ENCODE results near the gene COL25A1. TPM values are rescaled to one million over a fixed set of nuclear protein-coding genes. Genes with fewer than 3 reads are reported as not detected.

The COL25A1 gene
- total and polyA plus RNA-seq, 2 donors (not counting 3 experiments of a cell fraction or from before 2014, with no cell fraction given), result 0.21 to 3.5 TPM

GRCh38 chr4:109332926-109333464, 30.5 kb upstream of the COL25A1 start:
- Histone ChIP-seq H3K36me3 (ENCODE audit: control insufficient read depth in 2 of 2, extremely low read depth in 1 of 2, insufficient read depth in 2 of 2, low read length in 2 of 2) (no peaks in the 10 kb centered on the region), H2AFZ (ENCODE audit: low read depth, low read length) (no peak overlapping the region), H3K27ac (ENCODE audit: insufficient read depth, low read depth, low read length) (no peak overlapping the region), H3K4me2 (ENCODE audit: insufficient read depth, low read length) (no peak overlapping the region), H3K9ac (replicated peaks; ENCODE audit: extremely low read depth, insufficient read depth, low read length) (no peak overlapping the region), H3K9me1 (replicated peaks; ENCODE audit: control insufficient read depth, extremely low read depth, insufficient read depth, low read length) (no peaks in the 10 kb centered on the region), H3K9me3 (replicated peaks; ENCODE audit: control insufficient read depth, insufficient read depth, low read length) (no peaks in the 10 kb centered on the region), H3K27me3 (ENCODE audit: control insufficient read depth in 2 of 2, insufficient read depth in 2 of 2, low read length in 2 of 2) (no peaks in the 10 kb centered on the region), H3K79me2 (ENCODE audit: control insufficient read depth, insufficient read depth, low read length) (no peaks in the 10 kb centered on the region), H3K4me1 (ENCODE audit: control insufficient read depth, extremely low read depth, insufficient read depth, low read length) (no peaks in the 10 kb centered on the region), H4K20me1 (replicated peaks; ENCODE audit: control insufficient read depth, extremely low read depth, insufficient read depth, low read length) (no peaks in the 10 kb centered on the region), H3K4me3 (replicated peaks in 1 of 3; ENCODE audit: insufficient read depth in 1 of 3, low read depth in 1 of 3, low read length in 3 of 3) (no peak overlapping the region)
- POLR2A ChIA-PET, result no interaction called here
- BruUV-seq (replicated peaks), result no TSS peak
- dilution Hi-C loops (cut with MboI; ENCODE audit: extremely low pct_ligation_motif_present, low sequenced_read_pairs), result no loop called here
- DNase-seq (ENCODE audit: low read depth, low spot score) (no peak), FAIRE-seq (no peak)
- TF ChIP-seq, protein P1, sequence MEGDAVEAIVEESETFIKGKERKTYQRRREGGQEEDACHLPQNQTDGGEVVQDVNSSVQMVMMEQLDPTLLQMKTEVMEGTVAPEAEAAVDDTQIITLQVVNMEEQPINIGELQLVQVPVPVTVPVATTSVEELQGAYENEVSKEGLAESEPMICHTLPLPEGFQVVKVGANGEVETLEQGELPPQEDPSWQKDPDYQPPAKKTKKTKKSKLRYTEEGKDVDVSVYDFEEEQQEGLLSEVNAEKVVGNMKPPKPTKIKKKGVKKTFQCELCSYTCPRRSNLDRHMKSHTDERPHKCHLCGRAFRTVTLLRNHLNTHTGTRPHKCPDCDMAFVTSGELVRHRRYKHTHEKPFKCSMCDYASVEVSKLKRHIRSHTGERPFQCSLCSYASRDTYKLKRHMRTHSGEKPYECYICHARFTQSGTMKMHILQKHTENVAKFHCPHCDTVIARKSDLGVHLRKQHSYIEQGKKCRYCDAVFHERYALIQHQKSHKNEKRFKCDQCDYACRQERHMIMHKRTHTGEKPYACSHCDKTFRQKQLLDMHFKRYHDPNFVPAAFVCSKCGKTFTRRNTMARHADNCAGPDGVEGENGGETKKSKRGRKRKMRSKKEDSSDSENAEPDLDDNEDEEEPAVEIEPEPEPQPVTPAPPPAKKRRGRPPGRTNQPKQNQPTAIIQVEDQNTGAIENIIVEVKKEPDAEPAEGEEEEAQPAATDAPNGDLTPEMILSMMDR (IDR thresholded peaks at IDR 0.05; ENCODE audit: extremely low read depth in 1 of 2, insufficient read depth in 1 of 2, low read depth in 1 of 2, low read length in 2 of 2), result peak in 1 of 2 donors; percentile 30
- TF ChIP-seq EZH2 (IDR thresholded peaks at IDR 0.05; ENCODE audit: borderline replicate concordance, low read depth, low read length, severe bottlenecking), result no peak
- intact Hi-C loops (cut with micrococcal nuclease), result loop anchor here (1.0 kb wide), 1 partner anchor 499 kb away; no protein-coding TSS in a partner anchor
- CTCF ChIA-PET, result interaction anchor here (0.7 to 2.2 kb wide), 5 partner anchors 10 to 650 kb away, joined by 3 to 8 read pairs (median 3); no protein-coding TSS in a partner anchor

- Histone ChIP-seq H3K9ac (replicated peaks; ENCODE audit: extremely low read depth, insufficient read depth, low read length) (no peak overlapping the region), H3K4me2 (ENCODE audit: insufficient read depth, low read length) (no peak overlapping the region), H3K9me3 (replicated peaks; ENCODE audit: control insufficient read depth, insufficient read depth, low read length) (no peaks in the 10 kb centered on the region), H3K27ac (ENCODE audit: insufficient read depth, low read depth, low read length) (no peak overlapping the region), H3K9me1 (replicated peaks; ENCODE audit: control insufficient read depth, extremely low read depth, insufficient read depth, low read length) (no peaks in the 10 kb centered on the region), H2AFZ (ENCODE audit: low read depth, low read length) (no peak overlapping the region), H3K79me2 (ENCODE audit: control insufficient read depth, insufficient read depth, low read length) (no peaks in the 10 kb centered on the region), H4K20me1 (replicated peaks; ENCODE audit: control insufficient read depth, extremely low read depth, insufficient read depth, low read length) (no peaks in the 10 kb centered on the region), H3K36me3 (ENCODE audit: control insufficient read depth in 2 of 2, extremely low read depth in 1 of 2, insufficient read depth in 2 of 2, low read length in 2 of 2) (no peaks in the 10 kb centered on the region), H3K4me1 (ENCODE audit: control insufficient read depth, extremely low read depth, insufficient read depth, low read length) (no peaks in the 10 kb centered on the region), H3K4me3 (replicated peaks in 1 of 3; ENCODE audit: insufficient read depth in 1 of 3, low read depth in 1 of 3, low read length in 3 of 3) (no peak overlapping the region), H3K27me3 (ENCODE audit: control insufficient read depth in 2 of 2, insufficient read depth in 2 of 2, low read length in 2 of 2) (no peaks in the 10 kb centered on the region)
- DNase-seq (ENCODE audit: low read depth, low spot score) (no peak), FAIRE-seq (no peak)
- CTCF ChIA-PET, result interaction anchor here (3.0 kb wide), 1 partner anchor 11 kb away, joined by 12 read pairs; no protein-coding TSS in a partner anchor
- TF ChIP-seq POLR2A (IDR thresholded peaks at IDR 0.05; ENCODE audit: low read depth, low read length) (no peak), FOS (IDR thresholded peaks at IDR 0.05; ENCODE audit: borderline replicate concordance, insufficient read depth, low read length) (no peak), MYC (IDR thresholded peaks at IDR 0.05; ENCODE audit: low read depth, low read length) (no peak), GATA2 (IDR thresholded peaks at IDR 0.05; ENCODE audit: insufficient read depth, insufficient read length, low read depth, low read length) (no peak), POLR2AphosphoS5 (IDR thresholded peaks at IDR 0.05; ENCODE audit: insufficient read depth, low read depth, low read length) (no peak), JUN (IDR thresholded peaks at IDR 0.05; ENCODE audit: borderline replicate concordance, insufficient read depth, insufficient read length, low read depth) (no peak)
- POLR2A ChIA-PET, result no interaction called here
- intact Hi-C loops (cut with micrococcal nuclease) (no loop called here), dilution Hi-C loops (cut with MboI; ENCODE audit: extremely low pct_ligation_motif_present, low sequenced_read_pairs) (no loop called here)
- no TSS peak for BruUV-seq (replicated peaks)
These were observed 25.2 kb upstream of the COL25A1 start for GRCh38 chr4:109327641-109328040.
